BLaER1 treated with 17β-estradiol and CSF1 and Interleukin-3, amounts not matched to agents 10 nM and 100 nM (cell line): ENCODE measurements around the gene C9orf85.

Experiments
- H3K27ac ChIP-seq, 11 experiments: shearing (Covaris generic); formaldehyde crosslinking; 2 replicates each; pipeline ENCODE4 v1.8.1; 2022
- H3K27me3 ChIP-seq, 11 experiments: shearing (Covaris generic); formaldehyde crosslinking; 2 replicates each; pipeline ENCODE4 v1.8.1; 2022
- H3K36me3 ChIP-seq, 11 experiments: shearing (Covaris generic); formaldehyde crosslinking; 2 replicates each; pipeline ENCODE4 v1.8.1; 2022
- H3K4me1 ChIP-seq, 10 experiments: shearing (Covaris generic); formaldehyde crosslinking; 2 replicates each; pipeline ENCODE4 v1.8.1; 2022
- H3K4me2 ChIP-seq, 11 experiments: shearing (Covaris generic); formaldehyde crosslinking; 2 replicates each; pipeline ENCODE4 v1.8.1; 2022
- H3K4me3 ChIP-seq, 10 experiments: shearing (Covaris generic); formaldehyde crosslinking; 2 replicates each; pipeline ENCODE4 v1.8.1; 2022
- H3K9ac ChIP-seq, 11 experiments: shearing (Covaris generic); formaldehyde crosslinking; 2 replicates each; pipeline ENCODE4 v1.8.1; 2022
- H3K9me3 ChIP-seq, 11 experiments: shearing (Covaris generic); formaldehyde crosslinking; replicated peaks in 1 of 11; 2 replicates each; pipeline ENCODE4 v1.8.1; 2022
- H4K20me1 ChIP-seq, 11 experiments: shearing (Covaris generic); formaldehyde crosslinking; 2 replicates each; pipeline ENCODE4 v1.8.1; 2022
- Cebpa-rat ChIP-seq, 11 experiments: shearing (Covaris generic); IDR thresholded peaks; 2 replicates each; pipeline ENCODE4 v1.8.1; 2022

Gene C9orf85

GRCh38 chr9:71911061-71911907 lies at the start of gene C9orf85, which contains the start of gene ABHD17B:
C9orf85 (plus strand) TSS chr9:71911639; CDS start chr9:71911735, 96 bp downstream.
ABHD17B (minus strand) TSS chr9:71911193; CDS start chr9:71875080, 36,113 bp downstream.
- H3K36me3 ChIP-seq = peaks cover 1 to 11% (median 5%) of the 10 kb centered on the region in 11 experiments; a peak in 16 of 22 replicates
- peak within 1 kb of the TSS; percentile 87 to 99 (median 94) for H3K4me2 ChIP-seq
- H4K20me1 ChIP-seq = peaks cover 38 to 86% (median 68%) of the 10 kb centered on the region in 11 experiments; a peak in 21 of 22 replicates
- H3K4me1 ChIP-seq = peaks cover 30 to 56% (median 44%) of the 10 kb centered on the region in 10 experiments
- H3K9me3 ChIP-seq = no peaks in the 10 kb centered on the region
- TF ChIP-seq Cebpa-rat (IDR thresholded peaks at IDR 0.05) = no peak
- H3K27me3 ChIP-seq = no peaks in the 10 kb centered on the region
- peak within 1 kb of the TSS; percentile 88 to 99 (median 95) for H3K27ac ChIP-seq
- H3K4me3 ChIP-seq = peak within 1 kb of the TSS; percentile 82 to 100 (median 92)
- peak within 1 kb of the TSS; percentile 90 to 100 (median 97) for H3K9ac ChIP-seq

- TF ChIP-seq Cebpa-rat (IDR thresholded peaks at IDR 0.05) = no peak
- Histone ChIP-seq H3K36me3 (peaks cover 76 to 98% (median 92%) of the 10 kb centered on the region in 11 experiments), H4K20me1 (peaks cover 0 to 16% (median 0%) of the 10 kb centered on the region in 11 experiments; a peak in 6 of 22 replicates), H3K4me3 (no peak overlapping the region), H3K27me3 (no peaks in the 10 kb centered on the region), H3K4me2 (no peak overlapping the region), H3K27ac (no peak overlapping the region), H3K9ac (no peak overlapping the region), H3K9me3 (peaks cover 22 to 53% (median 34%) of the 10 kb centered on the region in 11 experiments), H3K4me1 (peaks cover 0 to 12% (median 3%) of the 10 kb centered on the region in 10 experiments; a peak in 9 of 20 replicates)
Measured at GRCh38 chr9:71863631-71864030, 47.8 kb upstream of the C9orf85 start.

- no peak for TF ChIP-seq Cebpa-rat (IDR thresholded peaks at IDR 0.05)
- peaks cover 19 to 91% (median 67%) of the 10 kb centered on the region in 11 experiments; a peak in 20 of 22 replicates for H4K20me1 ChIP-seq
Measured at GRCh38 chr9:71875345-71875744, 36.1 kb upstream of the C9orf85 start.

GRCh38 chr9:71876106-71876505 lies 35.3 kb upstream of the C9orf85 start:
- H3K36me3 ChIP-seq = peaks cover 50 to 98% (median 90%) of the 10 kb centered on the region in 11 experiments
- no peak for TF ChIP-seq Cebpa-rat (IDR thresholded peaks at IDR 0.05)
- H3K9ac ChIP-seq = no peak overlapping the region
- H3K4me3 ChIP-seq = no peak overlapping the region
- H3K9me3 ChIP-seq = peaks cover 37 to 46% (median 41%) of the 10 kb centered on the region in 11 experiments
- H4K20me1 ChIP-seq = peaks cover 19 to 86% (median 63%) of the 10 kb centered on the region in 11 experiments; a peak in 20 of 22 replicates
- no peaks in the 10 kb centered on the region for H3K27me3 ChIP-seq
- H3K4me1 ChIP-seq = peaks cover 0 to 15% (median 0%) of the 10 kb centered on the region in 10 experiments; a peak in 2 of 20 replicates
- H3K4me2 ChIP-seq = peak overlapping the region in 1 of 11 experiments; percentile 1; a peak in 1 of 22 replicates
- H3K27ac ChIP-seq = no peak overlapping the region

More at GRCh38 chr9:71875345-71875744, 36.1 kb upstream of the C9orf85 start:
- Histone ChIP-seq H3K4me3 (no peak overlapping the region), H3K27ac (no peak overlapping the region), H3K4me2 (no peak overlapping the region; a peak in 1 of 22 replicates), H3K4me1 (peaks cover 0 to 15% (median 0%) of the 10 kb centered on the region in 10 experiments; a peak in 2 of 20 replicates), H3K27me3 (no peaks in the 10 kb centered on the region), H3K9ac (no peak overlapping the region), H3K36me3 (peaks cover 56 to 98% (median 91%) of the 10 kb centered on the region in 11 experiments), H3K9me3 (peaks cover 29 to 39% (median 33%) of the 10 kb centered on the region in 11 experiments)

GRCh38 chr9:71876829-71877228 lies 34.6 kb upstream of the C9orf85 start:
- no peak for TF ChIP-seq Cebpa-rat (IDR thresholded peaks at IDR 0.05)
- Histone ChIP-seq H3K4me2 (peak overlapping the region in 2 of 11 experiments; percentile 2 to 12; a peak in 1 of 22 replicates), H3K4me3 (no peak overlapping the region), H3K27me3 (no peaks in the 10 kb centered on the region), H3K36me3 (peaks cover 48 to 98% (median 90%) of the 10 kb centered on the region in 11 experiments), H4K20me1 (peaks cover 19 to 83% (median 55%) of the 10 kb centered on the region in 11 experiments; a peak in 20 of 22 replicates), H3K27ac (no peak overlapping the region), H3K4me1 (peaks cover 0 to 15% (median 0%) of the 10 kb centered on the region in 10 experiments; a peak in 2 of 20 replicates), H3K9me3 (peaks cover 44 to 54% (median 48%) of the 10 kb centered on the region in 11 experiments), H3K9ac (no peak overlapping the region)

GRCh38 chr9:71878327-71879274 lies 32.8 kb upstream of the C9orf85 start:
- peaks cover 19 to 77% (median 45%) of the 10 kb centered on the region in 11 experiments; a peak in 20 of 22 replicates for H4K20me1 ChIP-seq
- H3K27me3 ChIP-seq = no peaks in the 10 kb centered on the region
- TF ChIP-seq Cebpa-rat (IDR thresholded peaks at IDR 0.05) = no peak
- H3K4me2 ChIP-seq = no peak overlapping the region
- H3K9me3 ChIP-seq = peaks cover 62 to 71% (median 66%) of the 10 kb centered on the region in 11 experiments
- peak overlapping the region in 3 of 10 experiments; percentile 1 to 25 (median 12); a peak in 3 of 20 replicates for H3K4me3 ChIP-seq
- H3K36me3 ChIP-seq = peaks cover 54 to 100% (median 94%) of the 10 kb centered on the region in 11 experiments
- no peak overlapping the region for H3K27ac ChIP-seq
- H3K4me1 ChIP-seq = peaks cover 0 to 15% (median 0%) of the 10 kb centered on the region in 10 experiments; a peak in 2 of 20 replicates
- H3K9ac ChIP-seq = no peak overlapping the region

- Histone ChIP-seq H3K4me3 (no peak overlapping the region; a peak in 1 of 20 replicates), H3K4me2 (no peak overlapping the region), H3K9me3 (peaks cover 73 to 82% (median 77%) of the 10 kb centered on the region in 11 experiments), H3K27me3 (no peaks in the 10 kb centered on the region), H3K9ac (no peak overlapping the region), H4K20me1 (peaks cover 16 to 66% (median 34%) of the 10 kb centered on the region in 11 experiments; a peak in 20 of 22 replicates), H3K4me1 (peaks cover 0 to 12% (median 0%) of the 10 kb centered on the region in 10 experiments; a peak in 2 of 20 replicates), H3K27ac (no peak overlapping the region), H3K36me3 (peaks cover 55 to 100% (median 94%) of the 10 kb centered on the region in 11 experiments)
- no peak for TF ChIP-seq Cebpa-rat (IDR thresholded peaks at IDR 0.05)
Measured at GRCh38 chr9:71879644-71880174, 31.7 kb upstream of the C9orf85 start.
